Astrocyte (in vitro differentiated cells and primary cell): ENCODE measurements around the gene RASSF3. TPM values are rescaled to one million over a fixed set of nuclear protein-coding genes. Genes with fewer than 3 reads are reported as not detected.

Source experiments
- DNase-seq: peaks from one replicate; pipeline ENCODE4 v3.0.0-alpha.2; 2010; ENCODE audit warnings: low read depth
- FAIRE-seq: peaks from 2 replicates; lab custom pipeline; 2011; peaks lifted over from hg19 to GRCh38; lab: Jason Lieb, UNC
- H2AFZ ChIP-seq: 2 replicates; pipeline ENCODE4 v1.6.0; 2012; ENCODE audit warnings: low read depth, low read length, inconsistent platforms
- H3K27ac ChIP-seq: 2 replicates; pipeline ENCODE4 v1.5.1; 2011; ENCODE audit warnings: low read depth, low read length, inconsistent platforms
- H3K27me3 ChIP-seq: 2 replicates; pipeline ENCODE4 v1.6.0; 2011; ENCODE audit warnings: low read length, inconsistent platforms; ENCODE audit not compliant: insufficient read depth
- H3K36me3 ChIP-seq: 2 replicates; pipeline ENCODE4 v1.5.1; 2011; ENCODE audit warnings: low read length, inconsistent platforms; ENCODE audit not compliant: insufficient read depth
- H3K4me1 ChIP-seq: 2 replicates; pipeline ENCODE4 v1.5.1; 2011; ENCODE audit warnings: low read length, inconsistent platforms; ENCODE audit not compliant: insufficient read depth
- H3K4me2 ChIP-seq: 2 replicates; pipeline ENCODE4 v1.6.0; 2012; ENCODE audit warnings: low read length, inconsistent platforms
- H3K4me3 ChIP-seq: 2 replicates; pipeline ENCODE4 v1.5.1; 2011; ENCODE audit warnings: low read depth, mild to moderate bottlenecking, low read length, inconsistent platforms; ENCODE audit not compliant: insufficient read depth
- H3K79me2 ChIP-seq: 2 replicates; pipeline ENCODE4 v1.6.0; 2012; ENCODE audit warnings: mild to moderate bottlenecking, low read length, inconsistent platforms; ENCODE audit not compliant: insufficient read depth
- H3K9ac ChIP-seq: 2 replicates; pipeline ENCODE4 v1.6.0; 2012; ENCODE audit warnings: mild to moderate bottlenecking, low read length, inconsistent platforms
- H3K9me3 ChIP-seq: 2 replicates; pipeline ENCODE4 v1.5.1; 2012; ENCODE audit warnings: low read depth, mild to moderate bottlenecking, low read length, inconsistent platforms; ENCODE audit not compliant: insufficient read depth
- H4K20me1 ChIP-seq: 2 replicates; pipeline ENCODE4 v1.6.0; 2012; ENCODE audit warnings: low read length, inconsistent platforms; ENCODE audit not compliant: insufficient read depth
- H3K27ac Mint-ChIP-seq: one replicate; pipeline ENCODE4 v1.8.0; 2021; ENCODE audit warnings: mild to moderate bottlenecking, mixed read lengths; ENCODE audit not compliant: unreplicated experiment
- H3K27me3 Mint-ChIP-seq: one replicate; pipeline ENCODE4 v1.8.0; 2021; ENCODE audit warnings: low read depth, mixed read lengths; ENCODE audit not compliant: unreplicated experiment
- H3K36me3 Mint-ChIP-seq: one replicate; pipeline ENCODE4 v1.8.0; 2021; ENCODE audit warnings: low read depth, mixed read lengths; ENCODE audit not compliant: unreplicated experiment
- H3K4me1 Mint-ChIP-seq: one replicate; pipeline ENCODE4 v1.8.0; 2021; ENCODE audit warnings: low read depth, mixed read lengths; ENCODE audit not compliant: unreplicated experiment
- H3K4me3 Mint-ChIP-seq: one replicate; pipeline ENCODE4 v1.8.0; 2021; ENCODE audit warnings: mild to moderate bottlenecking, moderate library complexity, mixed read lengths; ENCODE audit not compliant: unreplicated experiment
- H3K9me3 Mint-ChIP-seq: one replicate; pipeline ENCODE4 v1.8.0; 2021; ENCODE audit warnings: mild to moderate bottlenecking, mixed read lengths; ENCODE audit not compliant: unreplicated experiment
- CTCF ChIP-seq: IDR thresholded peaks from 2 replicates; pipeline ENCODE4 v1.5.1; 2011; ENCODE audit warnings: low read depth, mild to moderate bottlenecking, inconsistent platforms, low read length, moderate library complexity; ENCODE audit not compliant: insufficient read depth
- EZH2 ChIP-seq: IDR thresholded peaks from 2 replicates; pipeline ENCODE4 v1.6.1; 2012; ENCODE audit warnings: mild to moderate bottlenecking, low read length, inconsistent platforms; ENCODE audit not compliant: insufficient read depth
- total RNA-seq: library from RNA; stranded (reverse); gene quantifications from 2 replicates; pipeline ENCODE4 v1.2.1, GENCODE V29; 2021

The RASSF3 gene
- total RNA-seq, 1 donor from 2014 or later, result 18.3 TPM

DNA sequence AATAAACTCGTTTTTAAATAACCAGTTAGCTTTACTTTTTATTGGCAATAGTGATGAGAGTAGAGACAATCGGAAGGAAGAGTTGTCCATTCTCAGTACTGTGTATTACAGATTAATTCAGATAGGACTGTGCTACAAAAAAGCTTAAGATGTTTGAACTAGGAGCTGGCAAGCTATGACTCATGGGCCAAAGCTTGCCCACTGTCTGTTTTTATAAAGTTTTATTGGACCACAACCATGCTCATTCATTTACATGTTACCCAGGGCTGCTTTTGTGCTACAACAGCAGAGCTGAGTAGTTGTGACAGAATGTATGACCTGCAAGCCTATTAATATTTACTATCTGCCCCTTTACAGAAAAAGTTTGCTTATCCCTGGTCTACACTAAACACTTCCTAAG is 129.5 kb downstream of the RASSF3 start:
- H3K36me3 Mint-ChIP-seq, result peaks cover 37% of the 10 kb centered on the region
- H3K27ac Mint-ChIP-seq, result no peak overlapping the region
- Histone ChIP-seq H3K9me3 (no peaks in the 10 kb centered on the region), H3K4me1 (peaks cover 3% of the 10 kb centered on the region), H3K27ac (no peak overlapping the region), H2AFZ (no peak overlapping the region), H3K27me3 (no peaks in the 10 kb centered on the region), H3K4me3 (no peak overlapping the region), H3K4me2 (no peak overlapping the region), H3K9ac (no peak overlapping the region), H3K79me2 (no peaks in the 10 kb centered on the region), H3K36me3 (peaks cover 29% of the 10 kb centered on the region), H4K20me1 (no peaks in the 10 kb centered on the region)
- no peaks in the 10 kb centered on the region for H3K27me3 Mint-ChIP-seq
- H3K9me3 Mint-ChIP-seq, result no peaks in the 10 kb centered on the region
- H3K4me3 Mint-ChIP-seq, result no peak overlapping the region
- no peak for TF ChIP-seq CTCF
- no peak for TF ChIP-seq EZH2
- FAIRE-seq (no peak), DNase-seq (no peak)
- H3K4me1 Mint-ChIP-seq, result peaks cover 26% of the 10 kb centered on the region

- H3K27me3 ChIP-seq, result no peaks in the 10 kb centered on the region
- peaks cover 4% of the 10 kb centered on the region for H3K4me1 ChIP-seq
- H3K4me1 Mint-ChIP-seq, result peaks cover 28% of the 10 kb centered on the region
- H2AFZ ChIP-seq, result no peak overlapping the region
- no peak overlapping the region for H3K27ac ChIP-seq
- TF ChIP-seq CTCF (no peak), EZH2 (no peak)
- no peaks in the 10 kb centered on the region for H3K9me3 ChIP-seq
- FAIRE-seq, result no peak
- H3K27me3 Mint-ChIP-seq, result no peaks in the 10 kb centered on the region
- no peak for DNase-seq
- no peak overlapping the region for H3K9ac ChIP-seq
- no peaks in the 10 kb centered on the region for H4K20me1 ChIP-seq
- H3K4me2 ChIP-seq, result no peak overlapping the region
- peaks cover 29% of the 10 kb centered on the region for H3K36me3 ChIP-seq
- H3K4me3 ChIP-seq, result no peak overlapping the region
- H3K79me2 ChIP-seq, result no peaks in the 10 kb centered on the region
- no peak overlapping the region for H3K4me3 Mint-ChIP-seq
- H3K27ac Mint-ChIP-seq, result no peak overlapping the region
- H3K36me3 Mint-ChIP-seq, result peaks cover 38% of the 10 kb centered on the region
- no peaks in the 10 kb centered on the region for H3K9me3 Mint-ChIP-seq
Observed at GRCh38 chr12:64740646-64741045, 130.4 kb downstream of the RASSF3 start.

DNA sequence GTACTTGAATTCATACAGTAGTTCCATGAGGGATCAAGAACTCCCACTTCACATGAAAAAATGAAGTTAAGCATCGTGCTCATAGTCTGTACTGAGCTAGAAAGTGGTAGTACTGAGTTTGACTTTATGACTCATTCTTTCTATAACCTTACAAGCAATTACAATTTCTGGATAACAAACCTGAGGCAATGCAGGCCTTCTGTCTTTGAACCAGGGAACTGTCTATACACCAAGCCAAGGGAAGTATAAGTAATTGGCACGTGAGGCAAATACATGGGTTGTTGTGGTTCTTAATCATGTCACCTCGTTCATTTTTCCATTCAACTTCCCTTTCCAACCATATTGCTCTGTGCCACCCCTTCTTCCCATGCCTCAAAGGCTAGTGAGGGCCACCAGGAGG is 132.1 kb downstream of the RASSF3 start:
- H3K36me3 Mint-ChIP-seq, result peaks cover 27% of the 10 kb centered on the region
- Histone ChIP-seq H3K4me2 (no peak overlapping the region), H4K20me1 (no peaks in the 10 kb centered on the region), H2AFZ (no peak overlapping the region), H3K79me2 (no peaks in the 10 kb centered on the region), H3K9me3 (no peaks in the 10 kb centered on the region), H3K27me3 (no peaks in the 10 kb centered on the region), H3K4me1 (peaks cover 4% of the 10 kb centered on the region), H3K27ac (no peak overlapping the region), H3K36me3 (peaks cover 29% of the 10 kb centered on the region), H3K9ac (no peak overlapping the region), H3K4me3 (no peak overlapping the region)
- H3K4me1 Mint-ChIP-seq, result peaks cover 38% of the 10 kb centered on the region
- H3K27ac Mint-ChIP-seq, result no peak overlapping the region
- DNase-seq (no peak), FAIRE-seq (no peak)
- no peak overlapping the region for H3K4me3 Mint-ChIP-seq
- TF ChIP-seq CTCF (no peak), EZH2 (no peak)
- H3K9me3 Mint-ChIP-seq, result no peaks in the 10 kb centered on the region
- no peaks in the 10 kb centered on the region for H3K27me3 Mint-ChIP-seq
